ENCODE measurements around the gene MEGF11.

Gene MEGF11

GRCh38 chr15:66261056-66261455, 7.5 kb upstream of the MEGF11 start:
- Histone ChIP-seq H2AFZ (ENCODE audit: low read length) (no peak overlapping the region), H3F3A (ENCODE audit: insufficient read depth, low read length) (no peaks in the 10 kb centered on the region), H3K27ac (ENCODE audit: low read depth, low read length, poor library complexity, severe bottlenecking) (no peak overlapping the region), H3K4me2 (ENCODE audit: low read length) (no peak overlapping the region), H3K9ac (ENCODE audit: low read length) (no peak overlapping the region), H3K4me3 (ENCODE audit: low read depth, low read length, poor library complexity, severe bottlenecking) (no peak overlapping the region), H3K9me3 (ENCODE audit: low read length) (peaks cover 10% of the 10 kb centered on the region; the same call in 1 of the 2 replicates), H3K9me2 (ENCODE audit: low read depth, low read length) (no peaks in the 10 kb centered on the region), H3K36me3 (ENCODE audit: insufficient read depth, low read length) (no peaks in the 10 kb centered on the region; the same call in 1 of the 2 replicates), H3K79me2 (ENCODE audit: insufficient read depth, low read length) (no peaks in the 10 kb centered on the region), H3K4me1 (ENCODE audit: insufficient read depth, low read length, severe bottlenecking) (no peaks in the 10 kb centered on the region), H4K20me1 (ENCODE audit: insufficient read depth, low read length) (no peaks in the 10 kb centered on the region), H3K27me3 (ENCODE audit: insufficient read depth, low read length) (peaks cover 7% of the 10 kb centered on the region; the same call in 1 of the 2 replicates)
- TF ChIP-seq EZH2 (IDR thresholded peaks at IDR 0.05; ENCODE audit: borderline replicate concordance, low read length): no peak
- no peak for TF ChIP-seq CTCF (IDR thresholded peaks at IDR 0.05; ENCODE audit: low read length)

GRCh38 chr15:66256692-66257091, 3.1 kb upstream of the MEGF11 start:
- Histone ChIP-seq H3K9ac (ENCODE audit: low read length) (no peak overlapping the region), H2AFZ (ENCODE audit: low read length) (no peak overlapping the region), H3F3A (ENCODE audit: insufficient read depth, low read length) (no peaks in the 10 kb centered on the region), H3K4me3 (ENCODE audit: low read depth, low read length, poor library complexity, severe bottlenecking) (no peak overlapping the region), H3K27ac (ENCODE audit: low read depth, low read length, poor library complexity, severe bottlenecking) (no peak overlapping the region), H3K9me2 (ENCODE audit: low read depth, low read length) (no peaks in the 10 kb centered on the region), H3K27me3 (ENCODE audit: insufficient read depth, low read length) (peaks cover 18% of the 10 kb centered on the region; the same call in 1 of the 2 replicates), H4K20me1 (ENCODE audit: insufficient read depth, low read length) (no peaks in the 10 kb centered on the region), H3K36me3 (ENCODE audit: insufficient read depth, low read length) (no peaks in the 10 kb centered on the region; the same call in 1 of the 2 replicates), H3K4me2 (ENCODE audit: low read length) (no peak overlapping the region), H3K4me1 (ENCODE audit: insufficient read depth, low read length, severe bottlenecking) (peaks cover 13% of the 10 kb centered on the region), H3K9me3 (ENCODE audit: low read length) (0 out of 2 replicates have a peak, but pooled peaks cover 2% of the 10 kb centered on the region), H3K79me2 (ENCODE audit: insufficient read depth, low read length) (no peaks in the 10 kb centered on the region)
- TF ChIP-seq CTCF (IDR thresholded peaks at IDR 0.05; ENCODE audit: low read length) (no peak), EZH2 (IDR thresholded peaks at IDR 0.05; ENCODE audit: borderline replicate concordance, low read length) (no peak)

- Histone ChIP-seq H3K27ac (ENCODE audit: low read depth, low read length, poor library complexity, severe bottlenecking) (no peak overlapping the region), H3K4me2 (ENCODE audit: low read length) (no peak overlapping the region), H2AFZ (ENCODE audit: low read length) (no peak overlapping the region), H3K4me1 (ENCODE audit: insufficient read depth, low read length, severe bottlenecking) (peaks cover 13% of the 10 kb centered on the region), H3K4me3 (ENCODE audit: low read depth, low read length, poor library complexity, severe bottlenecking) (no peak overlapping the region), H3F3A (ENCODE audit: insufficient read depth, low read length) (no peaks in the 10 kb centered on the region), H3K27me3 (ENCODE audit: insufficient read depth, low read length) (peaks cover 18% of the 10 kb centered on the region; the same call in 1 of the 2 replicates), H4K20me1 (ENCODE audit: insufficient read depth, low read length) (no peaks in the 10 kb centered on the region), H3K36me3 (ENCODE audit: insufficient read depth, low read length) (no peaks in the 10 kb centered on the region), H3K9ac (ENCODE audit: low read length) (no peak overlapping the region), H3K9me3 (ENCODE audit: low read length) (no peaks in the 10 kb centered on the region), H3K9me2 (ENCODE audit: low read depth, low read length) (no peaks in the 10 kb centered on the region), H3K79me2 (ENCODE audit: insufficient read depth, low read length) (no peaks in the 10 kb centered on the region)
- no peak for TF ChIP-seq EZH2 (IDR thresholded peaks at IDR 0.05; ENCODE audit: borderline replicate concordance, low read length)
- no peak for TF ChIP-seq CTCF (IDR thresholded peaks at IDR 0.05; ENCODE audit: low read length)
These were observed 1.6 kb upstream of the MEGF11 start for GRCh38 chr15:66254951-66255676.
